Hindlimb muscle (tissue), 1 donor: ENCODE data around the gene NIPSNAP3A. TPM values are rescaled to one million over a fixed set of nuclear protein-coding genes. Genes with fewer than 3 reads are reported as not detected.

Experiments used
- DNase-seq: peaks from one replicate; pipeline ENCODE4 v3.0.0-alpha.2; 2013
- polyA plus RNA-seq: library from polyadenylated mRNA; unstranded; fragments of 120-200 nt; gene quantifications from one replicate; pipeline ENCODE4 v1.2.1, GENCODE V29; 2013; ENCODE audit not compliant: insufficient read length

The NIPSNAP3A gene
- polyA plus RNA-seq, 1 donor = 61.5 TPM

DNA sequence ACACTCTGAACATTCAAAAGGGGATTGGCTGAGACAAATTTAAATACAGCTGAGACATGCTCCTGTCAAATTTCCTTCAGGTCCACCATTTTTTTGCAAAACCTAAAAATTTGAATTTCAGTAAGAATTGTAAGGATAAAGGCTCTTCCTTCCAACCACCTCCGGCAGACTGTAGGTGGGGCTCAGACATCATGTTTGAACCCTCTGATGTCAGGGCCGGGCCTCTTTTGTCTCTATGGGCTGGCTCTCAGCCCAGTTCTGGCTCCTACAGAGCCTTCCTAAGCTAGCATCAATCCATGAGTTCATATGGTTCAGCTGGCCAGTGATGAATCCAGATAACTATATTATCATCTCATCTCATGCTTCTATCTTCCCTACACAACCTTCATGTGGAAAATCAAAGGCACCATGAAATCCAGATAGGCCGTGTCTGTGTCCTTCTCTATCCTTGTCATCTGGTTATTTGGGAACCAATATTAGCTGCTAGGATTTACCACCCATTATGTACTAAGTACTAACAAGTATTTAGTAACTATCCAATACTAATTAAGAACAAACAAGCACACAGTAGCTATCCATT lies 60.6 kb downstream of the NIPSNAP3A start:
- DNase-seq = peak; percentile 68

Other genes starting within 250 kb of the NIPSNAP3A start
- gene OR13F1, start 243.4 kb upstream of the NIPSNAP3A start, polyA plus RNA-seq = not detected
- gene OR13C4, start 220.5 kb upstream of the NIPSNAP3A start, polyA plus RNA-seq = not detected
- gene OR13C3, start 210.8 kb upstream of the NIPSNAP3A start, polyA plus RNA-seq = not detected
- not detected for gene OR13C8, start 178.5 kb upstream of the NIPSNAP3A start, polyA plus RNA-seq
- not detected for gene OR13C5, start 148.3 kb upstream of the NIPSNAP3A start, polyA plus RNA-seq
- not detected for gene OR13C2, start 142.1 kb upstream of the NIPSNAP3A start, polyA plus RNA-seq
- gene OR13C9, start 129.5 kb upstream of the NIPSNAP3A start, polyA plus RNA-seq = not detected
- not detected for gene OR13D1, start 53.2 kb upstream of the NIPSNAP3A start, polyA plus RNA-seq
- 23.6 TPM for gene NIPSNAP3B, start 16.4 kb downstream of the NIPSNAP3A start, polyA plus RNA-seq
- 6.4 TPM for gene ABCA1, start 180.5 kb downstream of the NIPSNAP3A start, polyA plus RNA-seq